GM23338 (cell line): Measurements from ENCODE around the gene STAT4. TPM values are rescaled to one million over a fixed set of nuclear protein-coding genes. Genes with fewer than 3 reads are reported as not detected.

Source experiments
- ATAC-seq: fragments of 200-7000 bp; cut with Tn5 transposase; 3 replicates; pipeline ENCODE4 v1.9.1; 2020
- DNase-seq: peaks from one replicate; pipeline ENCODE4 v3.0.0-alpha.2; 2015; ENCODE audit warnings: low spot score
- H2AFZ ChIP-seq: fragments of 200-600 bp; sonication (generic); 2 replicates; pipeline ENCODE4 v1.8.0; 2016; ENCODE audit warnings: antibody characterized with exemption, mild to moderate bottlenecking, moderate library complexity
- H3F3A ChIP-seq: fragments of 200-600 bp; sonication (generic); replicated peaks from 2 replicates; pipeline ENCODE4 v1.8.0; 2017; ENCODE audit warnings: antibody characterized with exemption, mixed run types, low read depth
- H3K27ac ChIP-seq: fragments of 200-600 bp; sonication (generic); 2 replicates; pipeline ENCODE4 v1.6.1; 2016; ENCODE audit warnings: low read depth
- H3K27me3 ChIP-seq: fragments of 200-600 bp; sonication (generic); 2 replicates; pipeline ENCODE4 v1.8.0; 2016; ENCODE audit warnings: mild to moderate bottlenecking, mixed run types, moderate library complexity; ENCODE audit not compliant: insufficient read depth
- H3K36me3 ChIP-seq: fragments of 200-600 bp; sonication (generic); 2 replicates; pipeline ENCODE4 v1.8.0; 2016; ENCODE audit warnings: mild to moderate bottlenecking; ENCODE audit not compliant: insufficient read depth
- H3K4me1 ChIP-seq: fragments of 200-600 bp; sonication (generic); 2 replicates; pipeline ENCODE4 v1.8.0; 2016; ENCODE audit warnings: mild to moderate bottlenecking, moderate library complexity; ENCODE audit not compliant: insufficient read depth
- H3K4me2 ChIP-seq: fragments of 200-600 bp; sonication (generic); 2 replicates; pipeline ENCODE4 v1.7.1; 2017; ENCODE audit warnings: mixed run types
- H3K4me3 ChIP-seq: fragments of 200-600 bp; sonication (generic); 2 replicates; pipeline ENCODE4 v1.6.1; 2016; ENCODE audit warnings: mixed run types
- H3K79me2 ChIP-seq: fragments of 200-600 bp; sonication (generic); replicated peaks from 2 replicates; pipeline ENCODE4 v1.8.0; 2017; ENCODE audit warnings: mild to moderate bottlenecking; ENCODE audit not compliant: insufficient read depth
- H3K9me2 ChIP-seq: fragments of 200-600 bp; sonication (generic); 2 replicates; pipeline ENCODE4 v1.8.0; 2017; ENCODE audit not compliant: insufficient read depth
- H4K20me1 ChIP-seq: fragments of 200-600 bp; sonication (generic); replicated peaks from 2 replicates; pipeline ENCODE4 v1.8.0; 2017; ENCODE audit warnings: mild to moderate bottlenecking; ENCODE audit not compliant: insufficient read depth
- H3K27ac Mint-ChIP-seq: 2 replicates; pipeline ENCODE4 v1.8.0; 2020; ENCODE audit warnings: inconsistent platforms, mild to moderate bottlenecking, moderate library complexity, mixed read lengths
- H3K27me3 Mint-ChIP-seq: 3 replicates; pipeline ENCODE4 v1.8.0; 2022; ENCODE audit warnings: low read depth, mild to moderate bottlenecking, moderate library complexity, mixed read lengths, inconsistent platforms; ENCODE audit not compliant: insufficient read depth, poor library complexity
- H3K36me3 Mint-ChIP-seq: 3 replicates; pipeline ENCODE4 v1.8.0; 2021; ENCODE audit warnings: low read depth, mild to moderate bottlenecking, inconsistent platforms, moderate library complexity, mixed read lengths
- H3K4me1 Mint-ChIP-seq: 3 replicates; pipeline ENCODE4 v1.8.0; 2020; ENCODE audit warnings: mild to moderate bottlenecking, inconsistent platforms, mixed read lengths
- H3K4me3 Mint-ChIP-seq: 3 replicates; pipeline ENCODE4 v1.8.0; 2021; ENCODE audit warnings: moderate library complexity, mild to moderate bottlenecking, inconsistent platforms, mixed read lengths
- H3K9me3 Mint-ChIP-seq: 3 replicates; pipeline ENCODE4 v1.8.0; 2020; ENCODE audit warnings: moderate library complexity, mild to moderate bottlenecking, inconsistent platforms, mixed read lengths
- CREB1 ChIP-seq: fragments of 250-450 bp; sonication (Bioruptor Pico); IDR thresholded peaks from 2 replicates; pipeline ENCODE4 v1.5.0; 2020; ENCODE audit warnings: low read depth, mild to moderate bottlenecking, moderate library complexity
- EZH2 ChIP-seq: fragments of 200-600 bp; sonication (generic); IDR thresholded peaks from one replicate; pipeline ENCODE4 v1.8.0; 2017; ENCODE audit warnings: antibody characterized with exemption, mild to moderate bottlenecking, low read depth; ENCODE audit not compliant: unreplicated experiment
- JUNB ChIP-seq: IDR thresholded peaks from one replicate; pipeline ENCODE4 v1.6.1; 2016; ENCODE audit warnings: antibody characterized with exemption; ENCODE audit not compliant: unreplicated experiment
- NANOG ChIP-seq: IDR thresholded peaks from 2 replicates; pipeline ENCODE4 v1.6.1; 2016; ENCODE audit warnings: antibody characterized with exemption, borderline replicate concordance
- STAT1 ChIP-seq: IDR thresholded peaks from one replicate; pipeline ENCODE4 v1.6.1; 2016; ENCODE audit warnings: antibody characterized with exemption; ENCODE audit not compliant: unreplicated experiment
- ZNF114 ChIP-seq: fragments of 250-450 bp; sonication (Bioruptor Pico); IDR thresholded peaks from 2 replicates; pipeline ENCODE4 v1.5.0; 2020; ENCODE audit warnings: mild to moderate bottlenecking, moderate library complexity
- ZNF331 ChIP-seq: fragments of 250-450 bp; sonication (Bioruptor Pico); IDR thresholded peaks from 2 replicates; pipeline ENCODE4 v1.5.0; 2020; ENCODE audit warnings: low read depth, mild to moderate bottlenecking, moderate library complexity
- polyA plus RNA-seq: library from polyadenylated mRNA; unstranded; fragments of >200 nt; fragmentation: Nextera tagmentation; extraction: Ambion mirVana; gene quantifications from 2 replicates; pipeline ENCODE4 v1.2.1, GENCODE V29; 2016
- total RNA-seq: library from RNA; depleted of rRNA; stranded (reverse); fragments of >200 nt; shearing (Covaris generic); gene quantifications from 2 replicates; pipeline ENCODE4 v1.2.3, GENCODE V29; 2014
- TF ChIP-seq, protein P1 (sequence below): IDR thresholded peaks from 2 replicates; pipeline ENCODE4 v1.6.1; 2016; ENCODE audit warnings: antibody characterized with exemption
- TF ChIP-seq, protein P2 (sequence below), 2 experiments: fragments of 200-600 bp in 1 of 2; sonication (generic) in 1 of 2; conservative IDR thresholded peaks; 2 replicates each; pipeline versions ENCODE4 v1.5.1 to v1.6.1; 2016 to 2017; ENCODE audit warnings: antibody characterized with exemption in 2 of 2, low read depth in 2 of 2, mild to moderate bottlenecking in 2 of 2, moderate library complexity in 1 of 2

STAT4 gene
- total and polyA plus RNA-seq, 2 experiments from 2014 or later: 0.52 to 0.86 TPM

DNA sequence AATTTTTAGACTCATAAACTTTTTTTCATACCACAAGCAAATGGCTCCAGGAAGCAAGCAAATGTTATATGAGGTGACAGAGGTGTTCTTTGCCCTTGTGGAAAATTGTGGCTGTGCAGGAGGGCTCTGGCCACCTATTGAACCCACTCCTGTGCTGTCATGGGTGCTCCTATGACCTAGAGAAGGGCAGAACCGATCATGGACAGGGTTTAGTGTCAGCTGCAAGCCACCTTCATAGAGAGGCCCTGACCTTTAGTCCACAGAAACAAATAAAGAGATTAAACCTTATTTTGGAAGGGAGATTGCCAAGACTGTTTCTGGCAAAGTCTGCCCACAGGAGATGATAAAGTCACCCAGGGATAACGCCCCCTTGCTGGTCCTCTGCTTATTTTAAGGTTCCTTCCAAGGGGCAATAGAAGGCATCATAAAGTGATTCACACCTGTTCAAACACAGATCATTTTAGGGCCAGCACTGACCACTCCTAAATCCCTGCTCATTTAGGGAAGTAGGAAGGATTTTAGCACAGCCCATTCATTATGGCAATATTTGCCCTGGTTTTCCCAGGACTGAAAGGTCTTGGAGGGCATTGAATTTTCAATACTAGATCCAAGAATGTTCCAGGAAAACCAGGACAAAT lies 26.1 kb upstream of the STAT4 start:
- Mint-ChIP-seq H3K4me1 (peaks cover 13% of the 10 kb centered on the region), H3K27me3 (peaks cover 2% of the 10 kb centered on the region), H3K27ac (no peak overlapping the region), H3K4me3 (no peak overlapping the region), H3K9me3 (no peaks in the 10 kb centered on the region), H3K36me3 (no peaks in the 10 kb centered on the region)
- Histone ChIP-seq H2AFZ (no peak overlapping the region), H3K79me2 (no peaks in the 10 kb centered on the region), H3K36me3 (no peaks in the 10 kb centered on the region), H3K4me1 (peaks cover 8% of the 10 kb centered on the region), H4K20me1 (no peaks in the 10 kb centered on the region), H3K4me3 (no peak overlapping the region), H3K27ac (no peak overlapping the region), H3K4me2 (no peak overlapping the region), H3K27me3 (no peaks in the 10 kb centered on the region), H3K9me2 (no peaks in the 10 kb centered on the region), H3F3A (no peaks in the 10 kb centered on the region)
- ATAC-seq: no peak
- no peak for DNase-seq
- TF ChIP-seq STAT1 (no peak), CREB1 (no peak), JUNB (no peak), ZNF114 (CRISPR knock-in tag) (no peak), EZH2 (no peak)

DNA sequence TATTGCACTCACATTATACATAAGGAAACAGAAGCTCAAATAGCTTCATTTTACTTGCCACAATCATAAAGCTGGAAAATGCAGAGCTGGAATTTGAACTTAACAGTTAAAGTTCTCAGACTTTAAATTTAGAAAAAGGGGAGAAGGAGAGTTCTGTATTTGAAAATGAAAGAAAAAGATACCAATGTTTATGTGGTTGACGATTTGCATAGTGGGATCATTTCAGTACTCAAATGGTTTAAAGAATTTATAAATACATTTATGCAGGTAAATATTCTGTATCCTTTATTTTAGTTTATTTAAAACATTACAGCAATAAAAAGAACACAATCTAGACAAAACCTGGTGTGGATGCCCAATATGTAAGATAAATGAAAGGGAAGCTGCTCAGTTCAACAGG lies 25.5 kb upstream of the STAT4 start:
- no peaks in the 10 kb centered on the region for H3K36me3 Mint-ChIP-seq
- Histone ChIP-seq H3K36me3 (no peaks in the 10 kb centered on the region), H4K20me1 (no peaks in the 10 kb centered on the region), H3K9me2 (no peaks in the 10 kb centered on the region), H3K79me2 (no peaks in the 10 kb centered on the region), H3K4me2 (no peak overlapping the region), H3K4me1 (peaks cover 8% of the 10 kb centered on the region), H3F3A (no peaks in the 10 kb centered on the region), H3K27ac (no peak overlapping the region), H3K4me3 (no peak overlapping the region), H2AFZ (no peak overlapping the region), H3K27me3 (no peaks in the 10 kb centered on the region)
- ATAC-seq (no peak), DNase-seq (no peak)
- H3K4me1 Mint-ChIP-seq: peaks cover 13% of the 10 kb centered on the region
- no peak for TF ChIP-seq EZH2
- H3K27me3 Mint-ChIP-seq: peaks cover 2% of the 10 kb centered on the region
- no peak overlapping the region for H3K27ac Mint-ChIP-seq
- no peaks in the 10 kb centered on the region for H3K9me3 Mint-ChIP-seq
- H3K4me3 Mint-ChIP-seq: no peak overlapping the region

DNA sequence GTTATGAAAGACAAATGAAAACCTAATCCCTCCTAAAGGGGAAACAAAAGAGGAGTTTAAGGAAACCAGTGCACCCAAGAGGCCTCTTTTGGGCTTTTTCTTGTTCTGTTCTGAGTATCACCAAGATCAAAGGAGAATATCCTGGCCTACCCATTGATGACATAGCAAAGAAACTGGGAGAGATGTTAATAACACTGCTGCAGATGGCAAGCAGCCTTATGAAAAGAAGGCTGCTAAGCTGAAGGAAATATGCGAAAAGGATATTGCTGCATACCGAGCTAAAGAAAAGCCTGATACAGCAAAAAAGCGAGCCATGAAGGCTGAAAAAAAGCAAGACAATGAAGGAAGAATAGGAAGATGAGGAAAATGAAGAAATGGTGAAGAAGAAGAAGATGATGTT lies 23.6 kb upstream of the STAT4 start:
- H3K9me3 Mint-ChIP-seq: no peaks in the 10 kb centered on the region
- Histone ChIP-seq H3K4me2 (peak overlapping the region; percentile 46; the same call in 1 of the 2 replicates), H3F3A (no peaks in the 10 kb centered on the region), H3K9me2 (no peaks in the 10 kb centered on the region), H3K27me3 (no peaks in the 10 kb centered on the region), H3K36me3 (no peaks in the 10 kb centered on the region), H3K27ac (no peak overlapping the region), H3K4me1 (peaks cover 8% of the 10 kb centered on the region), H3K4me3 (no peak overlapping the region), H3K79me2 (no peaks in the 10 kb centered on the region), H4K20me1 (no peaks in the 10 kb centered on the region), H2AFZ (peak overlapping the region; percentile 70)
- DNase-seq (peak; percentile 6), ATAC-seq (peak; percentile 22; the same call in 1 of the 3 replicates)
- H3K27me3 Mint-ChIP-seq: peaks cover 2% of the 10 kb centered on the region
- H3K36me3 Mint-ChIP-seq: no peaks in the 10 kb centered on the region
- no peak for TF ChIP-seq ZNF331 (CRISPR knock-in tag)
- TF ChIP-seq JUNB: no peak
- no peak for TF ChIP-seq NANOG
- TF ChIP-seq, protein P1, sequence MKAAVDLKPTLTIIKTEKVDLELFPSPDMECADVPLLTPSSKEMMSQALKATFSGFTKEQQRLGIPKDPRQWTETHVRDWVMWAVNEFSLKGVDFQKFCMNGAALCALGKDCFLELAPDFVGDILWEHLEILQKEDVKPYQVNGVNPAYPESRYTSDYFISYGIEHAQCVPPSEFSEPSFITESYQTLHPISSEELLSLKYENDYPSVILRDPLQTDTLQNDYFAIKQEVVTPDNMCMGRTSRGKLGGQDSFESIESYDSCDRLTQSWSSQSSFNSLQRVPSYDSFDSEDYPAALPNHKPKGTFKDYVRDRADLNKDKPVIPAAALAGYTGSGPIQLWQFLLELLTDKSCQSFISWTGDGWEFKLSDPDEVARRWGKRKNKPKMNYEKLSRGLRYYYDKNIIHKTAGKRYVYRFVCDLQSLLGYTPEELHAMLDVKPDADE: no peak
- TF ChIP-seq, protein P2, sequence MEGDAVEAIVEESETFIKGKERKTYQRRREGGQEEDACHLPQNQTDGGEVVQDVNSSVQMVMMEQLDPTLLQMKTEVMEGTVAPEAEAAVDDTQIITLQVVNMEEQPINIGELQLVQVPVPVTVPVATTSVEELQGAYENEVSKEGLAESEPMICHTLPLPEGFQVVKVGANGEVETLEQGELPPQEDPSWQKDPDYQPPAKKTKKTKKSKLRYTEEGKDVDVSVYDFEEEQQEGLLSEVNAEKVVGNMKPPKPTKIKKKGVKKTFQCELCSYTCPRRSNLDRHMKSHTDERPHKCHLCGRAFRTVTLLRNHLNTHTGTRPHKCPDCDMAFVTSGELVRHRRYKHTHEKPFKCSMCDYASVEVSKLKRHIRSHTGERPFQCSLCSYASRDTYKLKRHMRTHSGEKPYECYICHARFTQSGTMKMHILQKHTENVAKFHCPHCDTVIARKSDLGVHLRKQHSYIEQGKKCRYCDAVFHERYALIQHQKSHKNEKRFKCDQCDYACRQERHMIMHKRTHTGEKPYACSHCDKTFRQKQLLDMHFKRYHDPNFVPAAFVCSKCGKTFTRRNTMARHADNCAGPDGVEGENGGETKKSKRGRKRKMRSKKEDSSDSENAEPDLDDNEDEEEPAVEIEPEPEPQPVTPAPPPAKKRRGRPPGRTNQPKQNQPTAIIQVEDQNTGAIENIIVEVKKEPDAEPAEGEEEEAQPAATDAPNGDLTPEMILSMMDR (conservative IDR thresholded peaks at IDR 0.05; ENCODE audit: low read depth in 2 of 2): no peak
- H3K27ac Mint-ChIP-seq: peak overlapping the region; percentile 18; the same call in 1 of the 2 replicates
- no peak overlapping the region for H3K4me3 Mint-ChIP-seq
- H3K4me1 Mint-ChIP-seq: peaks cover 13% of the 10 kb centered on the region
